DMS153 treated with DMSO at 0.1 percent for 48 hours (cell line): ENCODE measurements around the gene FKBP9.
"Not testable (repeated sequence)": the region's sequence is repeated elsewhere in the genome, so short reads cannot be mapped to it uniquely, and the experiment has no call there.

Experiments used
- DNase-seq: peaks from one replicate; lab custom pipeline; 2025; ENCODE audit not compliant: unreplicated experiment; lab: John Stamatoyannopoulos, UW

Gene FKBP9

GRCh38 chr7:33005193-33005592, 48.0 kb downstream of the FKBP9 start:
- DNase-seq = not testable (repeated sequence)

- not testable (repeated sequence) for DNase-seq
Measured at GRCh38 chr7:33005690-33006089, 48.5 kb downstream of the FKBP9 start.

- DNase-seq = no peak
Measured at GRCh38 chr7:33009734-33010133, 52.5 kb downstream of the FKBP9 start.

GRCh38 chr7:33012364-33012763, 55.1 kb downstream of the FKBP9 start:
- no peak for DNase-seq

GRCh38 chr7:33024189-33024757, 67.0 kb downstream of the FKBP9 start:
- no peak for DNase-seq

- no peak for DNase-seq
Measured at GRCh38 chr7:33035776-33036175, 78.5 kb downstream of the FKBP9 start.

- DNase-seq = no peak
Measured at GRCh38 chr7:33038639-33039038, 81.4 kb downstream of the FKBP9 start.

- DNase-seq = no peak
Measured at GRCh38 chr7:33039257-33039902, 82.1 kb downstream of the FKBP9 start.

- no peak for DNase-seq
Measured at GRCh38 chr7:33039903-33040292, 82.7 kb downstream of the FKBP9 start.

- DNase-seq = no peak
Measured at GRCh38 chr7:33040803-33041516, 83.7 kb downstream of the FKBP9 start.

- DNase-seq = no peak
Measured at GRCh38 chr7:33041631-33042428, 84.6 kb downstream of the FKBP9 start.

- no peak for DNase-seq
Measured at GRCh38 chr7:33043501-33044400, 86.5 kb downstream of the FKBP9 start.

- peak; percentile 46 for DNase-seq
Measured at GRCh38 chr7:33044401-33044718, 87.1 kb downstream of the FKBP9 start.

- DNase-seq = no peak
Measured at GRCh38 chr7:33044986-33045385, 87.7 kb downstream of the FKBP9 start.

GRCh38 chr7:33048257-33048656, 91.0 kb downstream of the FKBP9 start:
- no peak for DNase-seq

GRCh38 chr7:33048704-33049103, 91.5 kb downstream of the FKBP9 start:
- DNase-seq = no peak

- peak; percentile 82 for DNase-seq
Measured at GRCh38 chr7:33050535-33051318, 93.5 kb downstream of the FKBP9 start.

GRCh38 chr7:33053721-33054120, 96.5 kb downstream of the FKBP9 start:
- DNase-seq = no peak

GRCh38 chr7:33054261-33054964, 97.2 kb downstream of the FKBP9 start:
- DNase-seq = no peak
